BJ (cell line): ENCODE results near the gene CYP2C19. TPM values are rescaled to one million over a fixed set of nuclear protein-coding genes. Genes with fewer than 3 reads are reported as not detected.

Source experiments
- CTCF ChIA-PET: fragments of 350-600 bp; formaldehyde crosslinking; extraction: SDS; loops from one replicate; lab custom pipeline; 2021; ENCODE audit warnings: antibody characterized with exemption, inconsistent platforms; lab: Yijun Ruan, JAX
- POLR2A ChIA-PET: fragments of 300-600 bp; sonication (Branson Sonifier 250); formaldehyde crosslinking; extraction: SDS; loops from one replicate; lab custom pipeline; 2021; ENCODE audit warnings: antibody characterized with exemption; lab: Charles Lee
- DNase-seq: peaks from one replicate; pipeline ENCODE4 v3.0.0-alpha.2; 2011; ENCODE audit warnings: low read depth
- H3K27me3 ChIP-seq: 2 replicates; pipeline ENCODE4 v1.6.0; 2011; ENCODE audit warnings: low read length; ENCODE audit not compliant: control insufficient read depth, insufficient read depth
- H3K36me3 ChIP-seq: 2 replicates; pipeline ENCODE4 v1.5.1; 2011; ENCODE audit warnings: low read length; ENCODE audit not compliant: control insufficient read depth, insufficient read depth
- H3K4me3 ChIP-seq: 2 replicates; pipeline ENCODE4 v1.5.1; 2011; ENCODE audit warnings: low read depth, mild to moderate bottlenecking, control low read depth, low read length
- CTCF ChIP-seq: IDR thresholded peaks from 2 replicates; pipeline ENCODE4 v1.5.1; 2011; ENCODE audit warnings: low read depth, mild to moderate bottlenecking, control low read depth, inconsistent platforms, low read length, moderate library complexity; ENCODE audit not compliant: insufficient read depth
- polyA plus RNA-seq: library from polyadenylated mRNA; depleted of rRNA; stranded (reverse); fragments of >200 nt; gene quantifications from 2 replicates; pipeline ENCODE4 v1.2.3, GENCODE V29; 2011

The CYP2C19 gene
- polyA plus RNA-seq, 1 experiment, result not detected

DNA sequence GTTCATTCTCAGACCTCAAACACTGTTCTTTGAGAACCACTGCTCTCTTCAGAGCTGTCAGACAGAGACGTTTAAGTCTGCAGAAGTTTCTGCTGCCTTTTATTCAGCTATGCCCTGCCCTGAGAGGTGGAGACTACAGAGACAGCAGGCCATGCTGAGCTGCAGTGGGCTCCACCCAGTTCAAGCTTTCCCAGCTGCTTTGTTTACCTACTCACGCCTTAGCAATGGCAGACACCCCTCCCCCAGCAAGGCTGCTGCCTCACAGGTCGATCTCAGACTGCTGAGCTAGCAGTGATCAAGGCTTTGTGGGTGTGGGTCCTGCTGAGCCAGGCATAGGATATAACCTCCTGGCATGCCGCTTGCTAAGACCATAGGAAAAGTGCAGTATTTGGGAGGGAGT lies 95.5 kb downstream of the CYP2C19 start:
- POLR2A ChIA-PET, result no interaction called here
- no peak for DNase-seq
- CTCF ChIA-PET, result no interaction called here
- Histone ChIP-seq H3K4me3 (no peak overlapping the region), H3K36me3 (no peaks in the 10 kb centered on the region), H3K27me3 (no peaks in the 10 kb centered on the region)
- TF ChIP-seq CTCF, result no peak

- Histone ChIP-seq H3K27me3 (no peaks in the 10 kb centered on the region), H3K4me3 (no peak overlapping the region), H3K36me3 (no peaks in the 10 kb centered on the region)
- ChIA-PET CTCF (no interaction called here), POLR2A (no interaction called here)
- no peak for DNase-seq
- no peak for TF ChIP-seq CTCF
Observed at GRCh38 chr10:94859086-94859485, 96.6 kb downstream of the CYP2C19 start.

DNA sequence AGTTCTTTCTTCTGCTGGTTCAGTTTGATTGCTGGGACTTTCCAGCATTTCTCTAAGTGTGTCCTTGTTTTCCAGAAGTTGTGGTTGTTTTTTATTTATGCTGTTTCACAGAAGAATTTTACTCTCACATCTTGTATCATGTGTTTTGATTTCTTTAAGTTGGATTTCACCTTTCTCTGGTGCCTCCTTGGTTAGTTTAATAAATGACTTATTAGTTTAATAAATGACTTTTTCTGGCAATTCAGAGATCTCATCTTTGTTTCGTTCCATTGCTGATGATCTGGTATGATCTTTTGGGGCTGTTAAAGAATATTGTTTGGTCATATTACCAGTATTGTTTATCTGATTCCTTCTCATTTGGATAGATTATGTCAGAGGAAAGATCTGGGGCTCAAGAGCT lies 116.2 kb downstream of the CYP2C19 start:
- no peaks in the 10 kb centered on the region for H3K27me3 ChIP-seq
- DNase-seq, result no peak
- H3K36me3 ChIP-seq, result no peaks in the 10 kb centered on the region
- H3K4me3 ChIP-seq, result no peak overlapping the region
- TF ChIP-seq CTCF, result no peak
- ChIA-PET CTCF (no interaction called here), POLR2A (no interaction called here)

GRCh38 chr10:94879214-94879613 lies 116.7 kb downstream of the CYP2C19 start:
- ChIA-PET POLR2A (no interaction called here), CTCF (interaction anchor here (0.9 kb wide), 1 partner anchor 13 kb away, joined by 3 read pairs; no protein-coding TSS in a partner anchor)
- no peaks in the 10 kb centered on the region for H3K36me3 ChIP-seq
- no peak for TF ChIP-seq CTCF
- no peaks in the 10 kb centered on the region for H3K27me3 ChIP-seq
- no peak for DNase-seq
- H3K4me3 ChIP-seq, result no peak overlapping the region

- Histone ChIP-seq H3K4me3 (no peak overlapping the region), H3K36me3 (no peaks in the 10 kb centered on the region), H3K27me3 (no peaks in the 10 kb centered on the region)
- POLR2A ChIA-PET, result no interaction called here
- TF ChIP-seq CTCF, result no peak
- no peak for DNase-seq
- CTCF ChIA-PET, result no interaction called here
Observed at GRCh38 chr10:94889123-94889522, 126.6 kb downstream of the CYP2C19 start.
